GM12878 (cell line): ENCODE results near the gene MOBP.

ENCODE experiments used
- BMI1 ChIP-seq: fragments of 450-650 bp; IDR thresholded peaks from 2 replicates; pipeline ENCODE4 v1.6.1; 2016; ENCODE audit warnings: mild to moderate bottlenecking, moderate library complexity, borderline replicate concordance
- FOXM1 ChIP-seq: IDR thresholded peaks from 2 replicates; pipeline ENCODE4 v1.6.1; 2012; ENCODE audit warnings: low read depth, mild to moderate bottlenecking, inconsistent platforms, low read length, moderate library complexity
- NRF1 ChIP-seq: conservative IDR thresholded peaks from 2 replicates; pipeline ENCODE4 v1.6.1; 2011; ENCODE audit warnings: mild to moderate bottlenecking, low read depth, low read length, improper control_type of control experiment
- POLR2A ChIP-seq: IDR thresholded peaks from 2 replicates; pipeline ENCODE4 v1.6.1; 2011; ENCODE audit warnings: low read depth, mild to moderate bottlenecking, low read length
- SMC3 ChIP-seq: IDR thresholded peaks from 2 replicates; pipeline ENCODE4 v1.6.1; 2011; ENCODE audit warnings: low read length, improper control_type of control experiment, borderline replicate concordance
- SUPT20H ChIP-seq: IDR thresholded peaks from 2 replicates; pipeline ENCODE4 v1.6.1; 2011; ENCODE audit warnings: low read depth, mild to moderate bottlenecking, low read length, moderate library complexity, borderline replicate concordance; ENCODE audit not compliant: control insufficient read depth
- TF ChIP-seq, protein P1 (sequence below): IDR thresholded peaks from 2 replicates; pipeline ENCODE4 v1.6.1; 2011; ENCODE audit warnings: low read depth, mild to moderate bottlenecking, low read length, moderate library complexity, borderline replicate concordance; ENCODE audit errors: extremely low read depth
- TF ChIP-seq, protein P2 (sequence below): IDR thresholded peaks from 2 replicates; pipeline ENCODE4 v1.6.1; 2012; ENCODE audit warnings: mild to moderate bottlenecking, low read depth, low read length
- TF ChIP-seq, protein P3 (sequence below): IDR thresholded peaks from 2 replicates; pipeline ENCODE4 v1.6.1; 2011; ENCODE audit warnings: borderline replicate concordance, low read depth, mild to moderate bottlenecking, moderate library complexity, low read length; ENCODE audit not compliant: insufficient read depth, poor library complexity, severe bottlenecking
- TF ChIP-seq, protein P4 (sequence below), 3 experiments: IDR thresholded peaks in 2 of 3; conservative IDR thresholded peaks in 1 of 3; 2 replicates each; pipeline ENCODE4 v1.5.1; 2011; ENCODE audit warnings: low read depth in 3 of 3, low read length in 3 of 3, mild to moderate bottlenecking in 3 of 3, control low read depth in 2 of 3, moderate library complexity in 2 of 3, inconsistent platforms in 1 of 3, mixed read lengths in 1 of 3; ENCODE audit not compliant: control insufficient read depth in 2 of 3, insufficient read depth in 1 of 3; ENCODE audit errors: extremely low read depth in 1 of 3

DNA sequence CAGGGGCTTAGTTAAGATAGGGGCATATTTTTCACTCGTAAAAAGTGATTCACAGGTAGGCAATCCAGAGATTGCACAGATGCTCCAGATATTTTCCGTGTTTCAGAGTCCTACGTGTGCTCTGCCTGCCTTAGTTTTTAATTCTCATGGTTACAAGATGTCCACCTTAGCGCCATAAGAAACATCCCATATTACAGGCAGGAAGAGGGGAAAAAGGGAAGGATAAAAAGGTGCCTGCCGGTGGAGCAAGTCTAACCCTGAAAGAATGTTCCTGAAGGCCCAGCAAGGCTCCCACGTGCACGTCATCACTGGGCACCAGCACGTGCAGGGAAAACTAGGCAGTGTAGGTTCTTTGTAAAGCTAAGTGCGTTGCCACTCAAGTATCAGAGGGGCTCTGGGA lies 10.1 kb upstream of the MOBP start:
- TF ChIP-seq, protein P1, sequence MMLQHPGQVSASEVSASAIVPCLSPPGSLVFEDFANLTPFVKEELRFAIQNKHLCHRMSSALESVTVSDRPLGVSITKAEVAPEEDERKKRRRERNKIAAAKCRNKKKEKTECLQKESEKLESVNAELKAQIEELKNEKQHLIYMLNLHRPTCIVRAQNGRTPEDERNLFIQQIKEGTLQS = no peak
- no peak for TF ChIP-seq POLR2A
- no peak for TF ChIP-seq BMI1
- TF ChIP-seq, protein P2, sequence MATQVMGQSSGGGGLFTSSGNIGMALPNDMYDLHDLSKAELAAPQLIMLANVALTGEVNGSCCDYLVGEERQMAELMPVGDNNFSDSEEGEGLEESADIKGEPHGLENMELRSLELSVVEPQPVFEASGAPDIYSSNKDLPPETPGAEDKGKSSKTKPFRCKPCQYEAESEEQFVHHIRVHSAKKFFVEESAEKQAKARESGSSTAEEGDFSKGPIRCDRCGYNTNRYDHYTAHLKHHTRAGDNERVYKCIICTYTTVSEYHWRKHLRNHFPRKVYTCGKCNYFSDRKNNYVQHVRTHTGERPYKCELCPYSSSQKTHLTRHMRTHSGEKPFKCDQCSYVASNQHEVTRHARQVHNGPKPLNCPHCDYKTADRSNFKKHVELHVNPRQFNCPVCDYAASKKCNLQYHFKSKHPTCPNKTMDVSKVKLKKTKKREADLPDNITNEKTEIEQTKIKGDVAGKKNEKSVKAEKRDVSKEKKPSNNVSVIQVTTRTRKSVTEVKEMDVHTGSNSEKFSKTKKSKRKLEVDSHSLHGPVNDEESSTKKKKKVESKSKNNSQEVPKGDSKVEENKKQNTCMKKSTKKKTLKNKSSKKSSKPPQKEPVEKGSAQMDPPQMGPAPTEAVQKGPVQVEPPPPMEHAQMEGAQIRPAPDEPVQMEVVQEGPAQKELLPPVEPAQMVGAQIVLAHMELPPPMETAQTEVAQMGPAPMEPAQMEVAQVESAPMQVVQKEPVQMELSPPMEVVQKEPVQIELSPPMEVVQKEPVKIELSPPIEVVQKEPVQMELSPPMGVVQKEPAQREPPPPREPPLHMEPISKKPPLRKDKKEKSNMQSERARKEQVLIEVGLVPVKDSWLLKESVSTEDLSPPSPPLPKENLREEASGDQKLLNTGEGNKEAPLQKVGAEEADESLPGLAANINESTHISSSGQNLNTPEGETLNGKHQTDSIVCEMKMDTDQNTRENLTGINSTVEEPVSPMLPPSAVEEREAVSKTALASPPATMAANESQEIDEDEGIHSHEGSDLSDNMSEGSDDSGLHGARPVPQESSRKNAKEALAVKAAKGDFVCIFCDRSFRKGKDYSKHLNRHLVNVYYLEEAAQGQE = no peak
- no peak for TF ChIP-seq SMC3
- TF ChIP-seq, protein P3, sequence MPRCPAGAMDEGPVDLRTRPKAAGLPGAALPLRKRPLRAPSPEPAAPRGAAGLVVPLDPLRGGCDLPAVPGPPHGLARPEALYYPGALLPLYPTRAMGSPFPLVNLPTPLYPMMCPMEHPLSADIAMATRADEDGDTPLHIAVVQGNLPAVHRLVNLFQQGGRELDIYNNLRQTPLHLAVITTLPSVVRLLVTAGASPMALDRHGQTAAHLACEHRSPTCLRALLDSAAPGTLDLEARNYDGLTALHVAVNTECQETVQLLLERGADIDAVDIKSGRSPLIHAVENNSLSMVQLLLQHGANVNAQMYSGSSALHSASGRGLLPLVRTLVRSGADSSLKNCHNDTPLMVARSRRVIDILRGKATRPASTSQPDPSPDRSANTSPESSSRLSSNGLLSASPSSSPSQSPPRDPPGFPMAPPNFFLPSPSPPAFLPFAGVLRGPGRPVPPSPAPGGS = no peak
- TF ChIP-seq SUPT20H = no peak
- TF ChIP-seq, protein P4, sequence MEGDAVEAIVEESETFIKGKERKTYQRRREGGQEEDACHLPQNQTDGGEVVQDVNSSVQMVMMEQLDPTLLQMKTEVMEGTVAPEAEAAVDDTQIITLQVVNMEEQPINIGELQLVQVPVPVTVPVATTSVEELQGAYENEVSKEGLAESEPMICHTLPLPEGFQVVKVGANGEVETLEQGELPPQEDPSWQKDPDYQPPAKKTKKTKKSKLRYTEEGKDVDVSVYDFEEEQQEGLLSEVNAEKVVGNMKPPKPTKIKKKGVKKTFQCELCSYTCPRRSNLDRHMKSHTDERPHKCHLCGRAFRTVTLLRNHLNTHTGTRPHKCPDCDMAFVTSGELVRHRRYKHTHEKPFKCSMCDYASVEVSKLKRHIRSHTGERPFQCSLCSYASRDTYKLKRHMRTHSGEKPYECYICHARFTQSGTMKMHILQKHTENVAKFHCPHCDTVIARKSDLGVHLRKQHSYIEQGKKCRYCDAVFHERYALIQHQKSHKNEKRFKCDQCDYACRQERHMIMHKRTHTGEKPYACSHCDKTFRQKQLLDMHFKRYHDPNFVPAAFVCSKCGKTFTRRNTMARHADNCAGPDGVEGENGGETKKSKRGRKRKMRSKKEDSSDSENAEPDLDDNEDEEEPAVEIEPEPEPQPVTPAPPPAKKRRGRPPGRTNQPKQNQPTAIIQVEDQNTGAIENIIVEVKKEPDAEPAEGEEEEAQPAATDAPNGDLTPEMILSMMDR (IDR thresholded peaks at IDR 0.05 in 2 of 3, conservative IDR thresholded peaks at IDR 0.05 in 1 of 3; ENCODE audit: control insufficient read depth in 2 of 3, extremely low read depth in 1 of 3, insufficient read depth in 1 of 3, low read depth in 3 of 3, low read length in 3 of 3) = no peak
- TF ChIP-seq NRF1 = no peak
- no peak for TF ChIP-seq FOXM1
